ENCODE results near the gene RBM38.
"Not testable (repeated sequence)": the region's sequence is repeated elsewhere in the genome, so short reads cannot be mapped to it uniquely, and the experiment has no call there.

RBM38 gene

GRCh38 chr20:57428324-57429158, 37.3 kb downstream of the RBM38 start:
- no peak for DNase-seq (ENCODE audit: low spot score)

GRCh38 chr20:57429159-57429496, 37.9 kb downstream of the RBM38 start:
- DNase-seq (ENCODE audit: low spot score), result no peak

More at GRCh38 chr20:57428324-57429158, 37.3 kb downstream of the RBM38 start:
- no peak for TF ChIP-seq CTCF (IDR thresholded peaks at IDR 0.05; ENCODE audit: extremely low read depth, missing control alignments)

GRCh38 chr20:57429580-57430200, 38.5 kb downstream of the RBM38 start:
- no peak for DNase-seq (ENCODE audit: low spot score)

More at GRCh38 chr20:57429159-57429496, 37.9 kb downstream of the RBM38 start:
- no peak for TF ChIP-seq CTCF (IDR thresholded peaks at IDR 0.05; ENCODE audit: extremely low read depth, missing control alignments)

GRCh38 chr20:57430201-57430596, 39.0 kb downstream of the RBM38 start:
- DNase-seq (ENCODE audit: low spot score), result not testable (repeated sequence)

More at GRCh38 chr20:57429580-57430200, 38.5 kb downstream of the RBM38 start:
- TF ChIP-seq CTCF (IDR thresholded peaks at IDR 0.05; ENCODE audit: extremely low read depth, missing control alignments), result no peak

GRCh38 chr20:57431539-57431835, 40.3 kb downstream of the RBM38 start:
- no peak for TF ChIP-seq CTCF (IDR thresholded peaks at IDR 0.05; ENCODE audit: extremely low read depth, missing control alignments)
- DNase-seq (ENCODE audit: low spot score), result no peak

GRCh38 chr20:57432480-57432861, 41.3 kb downstream of the RBM38 start:
- no peak for TF ChIP-seq CTCF (IDR thresholded peaks at IDR 0.05; ENCODE audit: extremely low read depth, missing control alignments)

GRCh38 chr20:57432862-57433491, 41.8 kb downstream of the RBM38 start:
- DNase-seq (ENCODE audit: low spot score), result peak; percentile 92
- no peak for TF ChIP-seq CTCF (IDR thresholded peaks at IDR 0.05; ENCODE audit: extremely low read depth, missing control alignments)

More at GRCh38 chr20:57432480-57432861, 41.3 kb downstream of the RBM38 start:
- DNase-seq (ENCODE audit: low spot score), result no peak

All from GM20000 (cell line).